Left lung (tissue), 10 donors: ENCODE data around the gene NKRF. TPM values are rescaled to one million over a fixed set of nuclear protein-coding genes. Genes with fewer than 3 reads are reported as not detected.

Experiments used
- ATAC-seq: fragments of 200-7000 bp; cut with Tn5 transposase; one replicate; pipeline ENCODE4 v1.9.1; 2020; ENCODE audit warnings: moderate library complexity
- DNase-seq, 4 donors: peaks; one replicate each; pipeline ENCODE4 v3.0.0-alpha.2; 2013 to 2020
- H3K27ac ChIP-seq, 2 donors: fragments of 200-600 bp; sonication (generic) in 1 of 2; one replicate each; pipeline versions ENCODE4 v1.5.0 to v1.8.0; 2020 to 2021
- H3K27me3 ChIP-seq, 2 donors: fragments of 200-600 bp; sonication (generic) in 1 of 2; one replicate each; pipeline versions ENCODE4 v1.5.0 to v1.8.0; 2020 to 2021
- H3K36me3 ChIP-seq, 2 donors: fragments of 200-600 bp; sonication (generic) in 1 of 2; one replicate each; pipeline versions ENCODE4 v1.5.0 to v1.8.0; 2020 to 2021
- H3K4me1 ChIP-seq, 2 donors: fragments of 200-600 bp; one replicate each; pipeline ENCODE4 v1.8.0; 2021
- H3K4me3 ChIP-seq, 2 donors: fragments of 200-600 bp; sonication (generic) in 1 of 2; one replicate each; pipeline versions ENCODE4 v1.5.0 to v1.8.0; 2020 to 2021; ENCODE audit warnings: mild to moderate bottlenecking in 1 of 2
- H3K9me3 ChIP-seq, 2 donors: fragments of 200-600 bp; sonication (generic) in 1 of 2; one replicate each; pipeline versions ENCODE4 v1.5.0 to v1.8.0; 2020 to 2021
- CTCF ChIP-seq, 2 donors: fragments of 200-600 bp; sonication (generic) in 1 of 2; IDR thresholded peaks; one replicate each; pipeline versions ENCODE4 v1.5.0 to v1.8.0; 2021; ENCODE audit warnings: antibody characterized with exemption in 2 of 2
- intact Hi-C, 2 donors: fragments of 100-400 bp; cut with DNase I; formaldehyde crosslinking; loops; one replicate each; pipeline versions ENCODE4 v1.11.2 to v1.14.2; 2022
- polyA plus RNA-seq, 6 donors: library from polyadenylated mRNA; unstranded; fragments of 120-200 nt; gene quantifications; one replicate each; pipeline ENCODE4 v1.2.1, GENCODE V29; 2013; ENCODE audit not compliant: insufficient read length in 6 of 6
- total RNA-seq, 2 donors: library from RNA; stranded (reverse); fragmentation: NEBNext Ultra II Directional; extraction: Animal tissue kit (Norgen Biotek cat#: 25700); gene quantifications; one replicate each; pipeline ENCODE4 v1.2.1, GENCODE V29; 2021
- donor health status: DM: no; HTN: yes; CAD: no.
- donor health status: DM: no; HTN: no; CAD: no.

The NKRF gene
- total and polyA plus RNA-seq, 8 donors: 7.0 to 15.1 (median 12.4) TPM

GRCh38 chrX:119625843-119626242 lies 19.6 kb upstream of the NKRF start:
- no peak for TF ChIP-seq CTCF (IDR thresholded peaks at IDR 0.05)
- Histone ChIP-seq H3K36me3 (no peaks in the 10 kb centered on the region), H3K9me3 (no peaks in the 10 kb centered on the region), H3K4me3 (no peak overlapping the region), H3K27ac (peak overlapping the region in 1 of 2 donors; percentile 33), H3K4me1 (peaks cover 0 to 7% of the 10 kb centered on the region in 2 donors), H3K27me3 (no peaks in the 10 kb centered on the region)
- intact Hi-C loops: no loop called here
- ATAC-seq (no peak), DNase-seq (no peak)

- no peak for ATAC-seq
- no peaks in the 10 kb centered on the region for H3K36me3 ChIP-seq
Observed at GRCh38 chrX:119624951-119625668, 18.9 kb upstream of the NKRF start.

GRCh38 chrX:119624417-119624816 lies 18.2 kb upstream of the NKRF start:
- Histone ChIP-seq H3K27me3 (no peaks in the 10 kb centered on the region), H3K27ac (no peak overlapping the region), H3K36me3 (no peaks in the 10 kb centered on the region), H3K4me1 (peaks cover 0 to 7% of the 10 kb centered on the region in 2 donors), H3K4me3 (no peak overlapping the region), H3K9me3 (no peaks in the 10 kb centered on the region)
- no peak for TF ChIP-seq CTCF (IDR thresholded peaks at IDR 0.05)
- ATAC-seq (no peak), DNase-seq (no peak)
- intact Hi-C loops: no loop called here

More at GRCh38 chrX:119624951-119625668, 18.9 kb upstream of the NKRF start:
- H3K4me1 ChIP-seq: peaks cover 0 to 7% of the 10 kb centered on the region in 2 donors
- intact Hi-C loops: no loop called here
- DNase-seq: no peak
- H3K27ac ChIP-seq: no peak overlapping the region
- no peaks in the 10 kb centered on the region for H3K27me3 ChIP-seq
- H3K4me3 ChIP-seq: no peak overlapping the region
- H3K9me3 ChIP-seq: no peaks in the 10 kb centered on the region
- no peak for TF ChIP-seq CTCF (IDR thresholded peaks at IDR 0.05)

- Histone ChIP-seq H3K9me3 (no peaks in the 10 kb centered on the region), H3K27ac (peak overlapping the region in 1 of 2 donors; percentile 41), H3K4me3 (no peak overlapping the region), H3K4me1 (peaks cover 0 to 13% of the 10 kb centered on the region in 2 donors), H3K27me3 (no peaks in the 10 kb centered on the region), H3K36me3 (no peaks in the 10 kb centered on the region)
- peak; percentile 42 for ATAC-seq
- no peak for TF ChIP-seq CTCF (IDR thresholded peaks at IDR 0.05)
- intact Hi-C loops: no loop called here
- peak in 1 of 4 donors; percentile 69 for DNase-seq
Observed at GRCh38 chrX:119622356-119623232, 16.4 kb upstream of the NKRF start.

- TF ChIP-seq CTCF (IDR thresholded peaks at IDR 0.05): no peak
- Histone ChIP-seq H3K27me3 (no peaks in the 10 kb centered on the region), H3K4me3 (no peak overlapping the region), H3K36me3 (no peaks in the 10 kb centered on the region), H3K9me3 (no peaks in the 10 kb centered on the region), H3K27ac (peak overlapping the region in 1 of 2 donors; percentile 82), H3K4me1 (peaks cover 0 to 13% of the 10 kb centered on the region in 2 donors)
- intact Hi-C loops: no loop called here
- ATAC-seq (peak; percentile 61), DNase-seq (peak in 2 of 4 donors; percentile 48 to 74)
Observed at GRCh38 chrX:119618439-119618838, 12.2 kb upstream of the NKRF start.
